ENCODE results near the gene MYPOP. TPM values are rescaled to one million over a fixed set of nuclear protein-coding genes. Genes with fewer than 3 reads are reported as not detected.
"Not testable (repeated sequence)": the region's sequence is repeated elsewhere in the genome, so short reads cannot be mapped to it uniquely, and the experiment has no call there.

The MYPOP gene
- total RNA-seq, 1 donor from 2014 or later = 11.1 TPM

GRCh38 chr19:45870798-45871197, 31.6 kb downstream of the MYPOP start:
- no peak for TF ChIP-seq CTCF (IDR thresholded peaks at IDR 0.05; ENCODE audit: unreplicated experiment)
- H3K4me3 Mint-ChIP-seq (ENCODE audit: low read depth) = no peak overlapping the region
- no peaks in the 10 kb centered on the region for H3K9me3 Mint-ChIP-seq (ENCODE audit: low read depth)
- H3K27ac Mint-ChIP-seq = no peak overlapping the region
- peaks cover 41% of the 10 kb centered on the region for H3K4me1 Mint-ChIP-seq (ENCODE audit: low read depth)
- DNase-seq (ENCODE audit: low spot score, unreplicated experiment) = no peak
- no peaks in the 10 kb centered on the region for H3K27me3 Mint-ChIP-seq
- H3K36me3 Mint-ChIP-seq (ENCODE audit: insufficient read depth) = peaks cover 7% of the 10 kb centered on the region

DNA sequence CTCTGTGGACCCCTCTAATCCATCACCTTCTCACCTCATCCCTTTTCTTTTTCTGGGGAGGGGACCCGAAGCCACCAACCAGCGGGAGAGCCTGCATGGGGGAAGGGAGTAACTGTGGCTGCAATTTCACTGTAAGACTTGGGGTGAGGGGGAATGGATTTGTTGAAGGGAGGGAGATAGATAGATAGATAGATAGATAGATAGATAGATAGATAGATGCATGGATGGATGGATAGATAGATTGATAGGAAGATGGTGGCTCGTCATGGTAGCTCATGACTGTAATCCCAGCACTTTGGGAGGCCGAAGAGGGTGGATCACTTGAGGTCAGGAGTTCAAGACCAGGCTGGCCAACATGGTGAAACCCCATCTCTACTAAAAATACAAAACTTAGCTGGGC, 35.2 kb downstream of the MYPOP start:
- not testable (repeated sequence) for H3K9me3 Mint-ChIP-seq (ENCODE audit: low read depth); DNase-seq (ENCODE audit: low spot score, unreplicated experiment); H3K27me3 Mint-ChIP-seq; H3K36me3 Mint-ChIP-seq (ENCODE audit: insufficient read depth)
- Mint-ChIP-seq H3K4me3 (ENCODE audit: low read depth) (peak overlapping the region; percentile 89), H3K4me1 (ENCODE audit: low read depth) (peaks cover 30% of the 10 kb centered on the region), H3K27ac (peak overlapping the region; percentile 49)

- Mint-ChIP-seq H3K9me3 (ENCODE audit: low read depth) (no peaks in the 10 kb centered on the region), H3K4me3 (ENCODE audit: low read depth) (peak overlapping the region; percentile 89), H3K27ac (peak overlapping the region; percentile 89), H3K27me3 (no peaks in the 10 kb centered on the region), H3K4me1 (ENCODE audit: low read depth) (peaks cover 34% of the 10 kb centered on the region), H3K36me3 (ENCODE audit: insufficient read depth) (peaks cover under 1% of the 10 kb centered on the region)
- no peak for TF ChIP-seq CTCF (IDR thresholded peaks at IDR 0.05; ENCODE audit: unreplicated experiment)
- DNase-seq (ENCODE audit: low spot score, unreplicated experiment) = no peak
Measured at GRCh38 chr19:45866400-45867176, 35.8 kb downstream of the MYPOP start.

DNA sequence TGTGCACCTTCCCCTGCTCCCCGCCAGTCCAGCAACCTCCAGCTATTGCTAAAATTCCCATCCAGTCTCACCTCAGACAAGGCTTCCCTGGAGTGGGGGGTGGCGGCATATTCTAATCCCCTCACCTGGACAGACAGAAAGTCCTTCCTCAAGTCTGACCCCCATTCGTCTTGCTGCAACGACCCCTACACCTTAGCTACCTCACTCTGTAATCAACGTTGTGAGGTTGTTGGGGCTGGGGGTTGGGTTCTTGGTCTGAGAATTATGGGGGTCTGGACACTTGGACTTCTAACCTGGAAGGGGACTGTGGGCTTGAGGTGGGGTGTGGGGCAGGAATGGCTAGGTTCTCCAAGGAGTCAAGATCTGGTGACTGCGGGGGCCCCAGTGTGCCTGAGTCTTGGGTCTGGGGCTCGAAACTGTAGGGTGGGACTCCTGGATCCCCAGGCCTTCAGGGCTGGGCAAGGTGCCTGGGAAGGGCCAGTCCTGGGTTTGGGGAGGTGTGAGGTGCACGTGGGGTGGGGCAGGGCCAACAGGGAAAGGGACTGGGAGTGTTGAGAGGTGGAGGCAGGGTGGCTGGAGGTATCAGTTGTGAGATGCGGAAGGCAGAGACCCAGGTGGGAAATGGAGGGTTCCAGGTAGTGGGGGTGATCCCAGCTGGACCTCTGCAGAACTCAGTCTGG, 37.0 kb downstream of the MYPOP start:
- no peaks in the 10 kb centered on the region for H3K36me3 Mint-ChIP-seq (ENCODE audit: insufficient read depth)
- H3K27me3 Mint-ChIP-seq = no peaks in the 10 kb centered on the region
- TF ChIP-seq CTCF (IDR thresholded peaks at IDR 0.05; ENCODE audit: unreplicated experiment) = no peak
- DNase-seq (ENCODE audit: low spot score, unreplicated experiment) = no peak
- no peaks in the 10 kb centered on the region for H3K9me3 Mint-ChIP-seq (ENCODE audit: low read depth)
- peak overlapping the region; percentile 89 for H3K4me3 Mint-ChIP-seq (ENCODE audit: low read depth)
- peak overlapping the region; percentile 89 for H3K27ac Mint-ChIP-seq
- peaks cover 34% of the 10 kb centered on the region for H3K4me1 Mint-ChIP-seq (ENCODE audit: low read depth)

- Mint-ChIP-seq H3K36me3 (ENCODE audit: insufficient read depth) (no peaks in the 10 kb centered on the region), H3K4me1 (ENCODE audit: low read depth) (peaks cover 34% of the 10 kb centered on the region), H3K9me3 (ENCODE audit: low read depth) (no peaks in the 10 kb centered on the region), H3K27ac (peak overlapping the region; percentile 90), H3K4me3 (ENCODE audit: low read depth) (peak overlapping the region; percentile 89), H3K27me3 (no peaks in the 10 kb centered on the region)
- no peak for TF ChIP-seq CTCF (IDR thresholded peaks at IDR 0.05; ENCODE audit: unreplicated experiment)
- DNase-seq (ENCODE audit: low spot score, unreplicated experiment) = no peak
Measured at GRCh38 chr19:45864629-45865082, 37.8 kb downstream of the MYPOP start.

Data from progenitor cell of endocrine pancreas (in vitro differentiated cells).